Measurements from ENCODE around the gene SDHB. TPM values are rescaled to one million over a fixed set of nuclear protein-coding genes. Genes with fewer than 3 reads are reported as not detected.

Gene SDHB
- total and polyA plus RNA-seq, 2 donors from 2014 or later = 92.0 to 313 TPM

DNA sequence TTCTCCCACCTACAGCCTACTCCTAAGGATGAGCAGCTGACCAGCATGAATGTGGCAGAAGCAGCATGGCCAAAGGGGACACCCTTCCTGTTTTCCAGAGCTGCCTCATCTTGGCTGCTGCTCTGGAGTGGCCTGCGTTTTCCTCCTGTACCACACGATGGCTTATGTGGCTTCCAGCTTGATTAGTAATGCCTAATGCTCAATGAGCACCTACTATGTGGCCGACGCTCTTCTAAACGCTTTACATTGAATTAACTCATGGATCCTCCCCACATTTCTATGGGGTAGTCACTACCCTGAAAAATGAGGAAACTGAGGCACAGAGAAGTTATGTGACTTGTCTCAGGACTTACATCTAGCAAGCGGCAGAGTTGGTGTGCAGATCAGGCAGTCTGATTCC lies 18.0 kb upstream of the SDHB start:
- TF ChIP-seq, protein P1, sequence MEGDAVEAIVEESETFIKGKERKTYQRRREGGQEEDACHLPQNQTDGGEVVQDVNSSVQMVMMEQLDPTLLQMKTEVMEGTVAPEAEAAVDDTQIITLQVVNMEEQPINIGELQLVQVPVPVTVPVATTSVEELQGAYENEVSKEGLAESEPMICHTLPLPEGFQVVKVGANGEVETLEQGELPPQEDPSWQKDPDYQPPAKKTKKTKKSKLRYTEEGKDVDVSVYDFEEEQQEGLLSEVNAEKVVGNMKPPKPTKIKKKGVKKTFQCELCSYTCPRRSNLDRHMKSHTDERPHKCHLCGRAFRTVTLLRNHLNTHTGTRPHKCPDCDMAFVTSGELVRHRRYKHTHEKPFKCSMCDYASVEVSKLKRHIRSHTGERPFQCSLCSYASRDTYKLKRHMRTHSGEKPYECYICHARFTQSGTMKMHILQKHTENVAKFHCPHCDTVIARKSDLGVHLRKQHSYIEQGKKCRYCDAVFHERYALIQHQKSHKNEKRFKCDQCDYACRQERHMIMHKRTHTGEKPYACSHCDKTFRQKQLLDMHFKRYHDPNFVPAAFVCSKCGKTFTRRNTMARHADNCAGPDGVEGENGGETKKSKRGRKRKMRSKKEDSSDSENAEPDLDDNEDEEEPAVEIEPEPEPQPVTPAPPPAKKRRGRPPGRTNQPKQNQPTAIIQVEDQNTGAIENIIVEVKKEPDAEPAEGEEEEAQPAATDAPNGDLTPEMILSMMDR (IDR thresholded peaks at IDR 0.05; ENCODE audit: borderline replicate concordance, extremely low read depth, insufficient read depth) = no peak
- Histone ChIP-seq H3K36me3 (ENCODE audit: control insufficient read depth in 2 of 3, insufficient read depth in 3 of 3, low read length in 3 of 3) (no peaks in the 10 kb centered on the region), H3K9me3 (ENCODE audit: control insufficient read depth in 2 of 3, insufficient read depth in 1 of 3, low read length in 3 of 3) (no peaks in the 10 kb centered on the region), H3K4me1 (ENCODE audit: control insufficient read depth in 2 of 3, insufficient read depth in 2 of 3, low read depth in 1 of 3, low read length in 3 of 3) (no peaks in the 10 kb centered on the region), H3K9ac (ENCODE audit: low read length in 3 of 3) (no peak overlapping the region), H3K4me3 (ENCODE audit: low read length in 3 of 3) (no peak overlapping the region), H3K27me3 (ENCODE audit: control insufficient read depth, insufficient read depth, low read length) (no peaks in the 10 kb centered on the region), H3K27ac (ENCODE audit: low read depth in 2 of 2, low read length in 2 of 2) (no peak overlapping the region)
- FAIRE-seq (no peak), DNase-seq (no peak)
- intact Hi-C loops (cut with DNase I) = no loop called here

DNA sequence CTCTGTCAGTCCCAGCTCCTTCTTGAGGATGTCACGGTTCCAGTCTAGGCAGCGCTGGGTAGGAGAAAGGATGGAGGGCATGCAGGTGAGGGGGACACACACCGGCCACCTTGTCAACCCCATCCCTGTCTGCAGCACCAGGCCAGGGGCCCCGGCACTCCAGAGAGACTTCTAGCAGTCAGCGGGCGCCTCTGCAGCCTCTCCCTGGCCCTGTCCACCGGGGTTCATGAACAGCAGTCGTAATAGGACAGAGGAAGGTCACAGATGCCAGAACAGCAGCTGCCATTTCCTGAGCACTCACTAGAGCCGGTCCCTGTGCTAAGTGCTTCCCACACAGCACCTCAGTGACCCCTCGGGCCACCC lies 16.3 kb upstream of the SDHB start:
- FAIRE-seq (no peak), DNase-seq (no peak)
- intact Hi-C loops (cut with DNase I) = no loop called here
- Histone ChIP-seq H3K4me1 (ENCODE audit: control insufficient read depth in 2 of 3, insufficient read depth in 2 of 3, low read depth in 1 of 3, low read length in 3 of 3) (no peaks in the 10 kb centered on the region), H3K27ac (ENCODE audit: low read depth in 2 of 2, low read length in 2 of 2) (no peak overlapping the region), H3K9ac (ENCODE audit: low read length in 3 of 3) (no peak overlapping the region), H3K4me3 (ENCODE audit: low read length in 3 of 3) (no peak overlapping the region), H3K27me3 (ENCODE audit: control insufficient read depth, insufficient read depth, low read length) (no peaks in the 10 kb centered on the region), H3K9me3 (ENCODE audit: control insufficient read depth in 2 of 3, insufficient read depth in 1 of 3, low read length in 3 of 3) (no peaks in the 10 kb centered on the region), H3K36me3 (ENCODE audit: control insufficient read depth in 2 of 3, insufficient read depth in 3 of 3, low read length in 3 of 3) (no peaks in the 10 kb centered on the region)
- TF ChIP-seq, protein P1 (IDR thresholded peaks at IDR 0.05; ENCODE audit: borderline replicate concordance, extremely low read depth, insufficient read depth) = no peak

DNA sequence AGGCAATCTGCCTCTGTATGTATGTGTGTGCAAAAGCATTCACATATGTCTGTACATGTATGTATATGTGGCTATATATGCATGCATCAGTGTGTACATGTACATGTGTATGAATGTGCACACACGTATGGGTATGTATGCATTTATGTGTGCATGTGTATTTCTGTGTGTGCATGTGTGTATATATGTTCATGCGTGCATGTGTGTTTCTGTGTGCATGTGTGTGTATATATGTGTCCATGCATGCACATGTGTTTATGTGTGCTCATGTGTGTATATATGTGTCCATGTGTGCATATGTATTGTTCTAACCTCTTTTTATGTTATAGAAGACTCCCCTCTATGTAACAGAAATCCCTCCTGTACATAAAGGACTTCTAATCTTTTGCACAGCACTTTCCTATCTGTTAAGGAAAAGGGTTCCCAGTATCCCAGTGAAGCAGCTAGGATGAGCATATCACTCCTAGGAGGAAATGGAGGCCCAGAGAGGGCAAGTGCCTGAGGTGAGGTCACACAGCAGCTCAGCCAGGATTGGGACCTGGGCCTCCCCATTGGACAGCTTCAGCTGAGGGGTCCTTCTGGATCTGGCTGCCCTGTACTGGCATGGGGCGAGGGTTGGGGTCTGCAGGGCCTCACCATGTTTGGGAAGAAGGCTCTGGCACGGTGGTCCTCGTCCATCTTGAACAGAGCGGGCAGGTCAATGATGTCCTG lies 15.8 kb upstream of the SDHB start:
- H3K4me3 ChIP-seq (ENCODE audit: low read length in 3 of 3) = no peak overlapping the region
- FAIRE-seq = no peak
- no peaks in the 10 kb centered on the region for H3K36me3 ChIP-seq (ENCODE audit: control insufficient read depth in 2 of 3, insufficient read depth in 3 of 3, low read length in 3 of 3)
- no peak overlapping the region for H3K27ac ChIP-seq (ENCODE audit: low read depth in 2 of 2, low read length in 2 of 2)
- H3K9me3 ChIP-seq (ENCODE audit: control insufficient read depth in 2 of 3, insufficient read depth in 1 of 3, low read length in 3 of 3) = peaks cover 0 to 2% (median 0%) of the 10 kb centered on the region in 3 donors
- H3K27me3 ChIP-seq (ENCODE audit: control insufficient read depth, insufficient read depth, low read length) = no peaks in the 10 kb centered on the region
- intact Hi-C loops (cut with DNase I) = no loop called here
- TF ChIP-seq, protein P1 (IDR thresholded peaks at IDR 0.05; ENCODE audit: borderline replicate concordance, extremely low read depth, insufficient read depth) = no peak
- H3K9ac ChIP-seq (ENCODE audit: low read length in 3 of 3) = no peak overlapping the region
- no peak for DNase-seq
- no peaks in the 10 kb centered on the region for H3K4me1 ChIP-seq (ENCODE audit: control insufficient read depth in 2 of 3, insufficient read depth in 2 of 3, low read depth in 1 of 3, low read length in 3 of 3)

DNA sequence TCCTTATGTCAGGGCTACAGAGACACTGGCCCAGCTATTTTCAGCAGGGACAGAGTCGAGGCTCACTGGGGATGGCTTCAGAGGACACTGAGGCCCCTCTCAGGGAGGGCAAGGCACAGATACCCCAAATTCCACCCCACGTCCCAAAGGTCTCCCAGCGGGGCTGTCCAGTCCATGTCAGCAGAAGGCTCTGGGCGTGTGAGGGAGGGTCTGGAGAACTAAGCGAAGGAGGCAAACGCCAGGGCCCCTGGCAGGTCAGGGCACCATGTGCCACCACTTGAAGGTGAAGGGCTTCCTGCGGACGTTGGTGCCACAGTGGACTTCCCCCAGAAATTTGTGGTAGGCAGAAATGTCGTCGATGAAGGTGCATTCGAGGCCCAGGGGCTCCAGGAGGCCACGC lies 15.0 kb upstream of the SDHB start:
- Histone ChIP-seq H3K4me1 (ENCODE audit: control insufficient read depth in 2 of 3, insufficient read depth in 2 of 3, low read depth in 1 of 3, low read length in 3 of 3) (no peaks in the 10 kb centered on the region), H3K36me3 (ENCODE audit: control insufficient read depth in 2 of 3, insufficient read depth in 3 of 3, low read length in 3 of 3) (no peaks in the 10 kb centered on the region), H3K4me3 (ENCODE audit: low read length in 3 of 3) (no peak overlapping the region), H3K27me3 (ENCODE audit: control insufficient read depth, insufficient read depth, low read length) (no peaks in the 10 kb centered on the region), H3K9me3 (ENCODE audit: control insufficient read depth in 2 of 3, insufficient read depth in 1 of 3, low read length in 3 of 3) (peaks cover 0 to 2% (median 0%) of the 10 kb centered on the region in 3 donors), H3K9ac (ENCODE audit: low read length in 3 of 3) (no peak overlapping the region), H3K27ac (ENCODE audit: low read depth in 2 of 2, low read length in 2 of 2) (no peak overlapping the region)
- FAIRE-seq (no peak), DNase-seq (no peak)
- TF ChIP-seq, protein P1 (IDR thresholded peaks at IDR 0.05; ENCODE audit: borderline replicate concordance, extremely low read depth, insufficient read depth) = no peak
- intact Hi-C loops (cut with DNase I) = no loop called here

All from kidney (tissue), 14 donors.